GM18861 (cell line): Measurements from ENCODE around the gene MLLT11.

Experiments
- ATAC-seq: cut with Tn5 transposase; IDR thresholded peaks from one replicate; pipeline ENCODE4 v1.9.1; 2021; ENCODE audit not compliant: unreplicated experiment

Gene MLLT11, protein sequence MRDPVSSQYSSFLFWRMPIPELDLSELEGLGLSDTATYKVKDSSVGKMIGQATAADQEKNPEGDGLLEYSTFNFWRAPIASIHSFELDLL

DNA sequence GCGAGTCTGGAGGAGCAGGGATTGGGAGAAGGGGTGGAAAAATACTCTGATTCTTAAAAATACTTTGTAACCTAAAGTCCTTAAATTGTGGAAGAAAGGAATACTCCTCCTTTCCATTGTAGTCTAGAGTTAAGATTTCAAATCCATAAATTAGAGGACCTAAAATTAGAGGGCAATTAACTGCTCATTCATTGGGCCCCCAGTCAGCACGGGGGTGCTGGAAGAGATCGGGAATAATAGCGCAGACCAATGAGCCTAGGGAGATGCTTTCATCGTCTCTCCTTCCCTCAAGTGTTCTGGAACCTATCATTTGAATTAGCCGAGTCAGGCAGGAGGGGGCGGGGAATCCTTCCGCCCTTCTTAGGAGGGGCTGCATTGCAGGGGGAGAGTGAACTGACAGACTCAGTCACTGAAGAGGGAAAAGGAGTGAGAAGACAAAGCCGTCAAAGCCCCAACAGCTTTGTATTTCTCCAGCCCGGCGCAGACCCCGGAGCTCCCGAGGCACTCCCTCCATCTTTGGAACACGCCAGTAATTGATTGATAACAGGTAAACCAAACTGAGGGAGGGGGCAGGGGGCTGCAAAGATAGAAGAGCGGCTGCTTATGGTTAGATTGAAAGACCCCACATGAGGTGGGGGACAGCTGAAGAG is at the start of gene MLLT11:
Gene MLLT11 (plus strand): TSS at position 391 of the 650 bp plus-strand sequence. CDS start 6,828 bp downstream, outside the sequence.
- no peak for ATAC-seq

DNA sequence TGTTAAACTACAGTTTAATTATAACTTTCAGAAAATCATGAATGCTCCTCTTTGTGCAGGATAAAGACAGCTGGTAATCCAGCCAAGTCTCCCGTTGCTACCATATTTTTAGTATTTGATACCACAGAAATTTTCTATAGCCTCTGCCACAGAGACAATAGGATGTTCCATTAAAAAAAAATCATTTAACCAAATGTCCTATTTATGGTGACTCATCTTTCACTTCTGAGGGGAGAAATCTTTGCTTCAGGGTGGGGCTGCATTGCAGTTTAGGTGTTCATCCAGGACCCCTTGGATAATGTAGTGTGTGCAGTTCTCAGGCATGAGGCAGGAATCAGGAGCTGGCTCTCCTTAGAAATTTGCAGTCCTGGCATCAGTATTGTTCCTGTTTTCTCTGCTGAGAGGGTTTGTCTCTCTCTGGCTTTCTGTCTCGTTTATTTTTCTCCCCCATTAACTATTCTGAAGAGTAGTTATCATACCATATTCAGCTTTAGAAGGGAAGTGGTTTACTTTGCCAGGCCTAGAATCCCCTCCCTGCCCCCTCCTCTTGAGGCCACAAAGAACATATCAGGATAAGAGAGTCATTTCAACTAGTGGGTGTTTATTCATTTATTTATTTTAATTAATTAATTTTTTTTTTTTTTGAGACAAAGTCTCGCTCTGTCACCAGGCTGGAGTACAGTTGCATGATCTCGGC is 48.9 kb upstream of the MLLT11 start:
- no peak for ATAC-seq

DNA sequence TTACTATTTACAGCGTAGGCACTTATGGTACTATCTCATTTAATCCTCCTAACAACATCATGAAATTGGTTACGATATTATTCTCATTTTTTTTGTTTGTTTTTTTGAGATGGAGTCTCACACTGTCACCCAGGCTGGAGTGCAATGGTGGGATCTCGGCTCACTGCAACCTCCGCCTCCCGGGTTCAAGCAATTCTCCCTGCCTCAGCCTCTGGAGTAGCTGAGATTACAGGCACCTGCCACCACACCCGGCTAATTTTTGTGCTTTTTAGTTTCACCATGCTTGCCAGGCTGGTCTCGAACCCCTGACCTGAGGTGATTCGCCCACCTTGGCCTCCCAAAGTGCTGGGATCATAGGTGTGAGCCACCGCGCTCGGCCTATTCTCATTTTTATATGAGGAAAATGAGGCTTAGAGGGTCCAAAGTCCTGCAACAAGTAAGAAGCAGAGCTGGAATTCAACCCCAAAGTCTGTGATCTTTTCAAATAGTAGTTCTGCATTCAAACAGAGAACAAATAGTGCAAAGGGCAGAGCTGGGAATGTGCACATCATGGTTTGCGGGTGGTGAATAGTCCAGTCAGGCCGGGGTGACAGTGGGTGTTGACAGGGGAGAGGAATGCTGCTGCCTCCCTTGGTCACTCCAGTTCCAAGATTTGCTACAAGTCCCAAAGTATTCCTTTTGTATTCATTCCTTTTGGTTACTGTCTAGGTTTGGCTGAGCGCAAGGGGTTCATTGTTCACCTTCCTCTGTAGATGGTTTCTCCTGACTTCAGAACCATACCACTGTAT is 47.3 kb upstream of the MLLT11 start:
- ATAC-seq: no peak

DNA sequence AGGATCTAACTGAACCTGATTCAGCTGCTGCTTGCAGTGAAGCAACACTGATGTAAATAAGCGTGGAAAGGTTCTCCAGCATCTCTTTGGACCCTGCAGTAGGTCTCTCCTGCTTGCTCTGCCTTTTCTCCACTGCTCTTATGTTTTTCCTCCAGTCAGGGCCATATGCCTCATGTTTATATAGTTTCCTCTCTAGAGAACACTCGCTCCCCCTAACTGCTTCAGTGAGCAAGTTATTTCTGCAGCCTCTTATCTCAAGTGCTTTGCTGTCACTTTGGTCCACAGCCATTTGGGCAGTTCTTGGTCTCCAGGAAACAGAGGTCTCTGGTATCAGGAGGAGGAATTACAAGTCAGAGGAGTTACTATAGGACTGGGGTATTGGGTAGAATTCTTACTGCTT is 46.7 kb upstream of the MLLT11 start:
- no peak for ATAC-seq

DNA sequence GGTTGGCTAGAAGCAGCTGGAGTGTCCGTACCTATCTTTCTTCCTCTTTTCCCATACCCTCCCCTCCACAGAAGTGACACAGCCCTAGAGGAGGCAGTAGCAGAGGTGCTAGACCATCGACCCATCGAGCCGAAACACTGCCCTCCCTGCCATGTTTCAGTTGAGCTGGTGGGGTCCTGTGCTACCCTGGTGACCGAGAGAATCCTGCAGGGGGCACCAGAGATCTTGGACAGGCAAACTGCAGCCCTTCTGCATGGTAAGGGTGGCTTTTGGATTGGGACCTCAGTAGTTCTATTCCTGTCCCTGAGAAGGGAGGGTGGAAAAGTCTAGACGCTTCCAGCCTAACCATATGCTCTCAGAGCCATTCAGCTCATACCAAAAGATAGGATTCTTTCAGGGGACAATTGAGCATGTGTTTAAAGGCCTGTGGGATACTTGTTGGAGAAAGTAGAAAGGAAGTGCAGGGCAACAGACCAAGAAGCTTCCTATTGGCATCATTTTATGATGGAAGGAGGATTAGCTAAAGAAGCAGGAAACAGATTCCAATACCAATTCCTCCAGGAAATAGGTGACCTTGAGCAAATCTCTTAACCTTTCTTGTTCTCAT is 35.6 kb upstream of the MLLT11 start:
- no peak for ATAC-seq

DNA sequence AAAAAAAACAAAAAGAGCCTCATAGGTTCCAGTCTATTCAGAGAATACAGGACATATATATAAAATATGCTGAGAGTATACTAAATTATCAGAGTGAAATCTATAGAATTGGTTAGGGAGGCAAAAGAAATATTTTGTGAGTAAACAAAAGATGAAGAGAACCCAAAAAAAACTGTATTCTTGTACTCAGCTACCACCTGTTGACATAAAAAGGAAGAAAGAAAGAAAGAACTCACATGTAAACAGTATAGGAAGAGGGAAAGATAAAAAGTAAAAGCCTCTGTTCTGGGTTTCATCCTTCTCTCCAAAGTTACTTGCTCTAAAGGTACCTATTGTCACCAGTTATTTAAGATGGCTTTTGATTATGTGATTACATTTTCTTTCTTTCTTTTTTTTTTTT is 33.7 kb upstream of the MLLT11 start:
- ATAC-seq: no peak

DNA sequence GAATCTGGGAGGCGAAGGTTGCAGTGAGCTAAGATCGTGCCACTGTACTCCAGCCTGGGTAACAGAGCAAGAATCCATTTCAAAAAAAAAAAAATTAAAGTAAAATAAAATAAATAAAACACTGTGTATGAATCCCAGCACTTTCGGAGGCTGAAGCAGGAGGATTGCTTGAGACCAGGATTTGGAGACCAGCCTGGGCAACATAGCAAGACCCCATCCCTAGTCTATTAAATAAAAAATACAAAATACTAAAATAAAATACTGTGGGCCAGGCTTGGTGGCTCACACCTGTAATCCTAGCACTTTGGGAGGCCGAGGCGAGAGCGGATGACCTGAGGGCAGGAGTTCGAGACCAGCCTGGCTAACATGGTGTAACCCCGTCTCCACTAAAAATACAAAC is 28.0 kb upstream of the MLLT11 start:
- no peak for ATAC-seq

DNA sequence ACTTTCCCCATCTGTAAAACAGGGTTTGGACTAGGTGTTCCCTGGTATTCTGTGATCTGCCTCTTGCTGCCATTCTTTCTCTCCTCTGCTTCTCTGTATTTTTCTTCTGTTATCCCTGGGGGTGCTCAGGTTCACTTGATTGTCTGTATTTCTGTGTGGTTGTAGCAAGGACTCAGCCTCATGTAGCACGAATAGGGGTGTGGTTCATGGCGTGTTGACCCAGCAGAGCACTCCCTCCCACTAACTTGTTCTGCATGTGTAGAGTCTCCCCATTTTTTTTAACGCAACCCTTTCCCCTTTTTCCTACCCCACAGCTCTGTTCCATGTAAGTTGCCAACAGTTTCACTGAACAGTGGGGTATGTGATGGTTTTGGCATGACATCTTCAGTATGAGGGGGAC is 25.0 kb upstream of the MLLT11 start:
- ATAC-seq: no peak

DNA sequence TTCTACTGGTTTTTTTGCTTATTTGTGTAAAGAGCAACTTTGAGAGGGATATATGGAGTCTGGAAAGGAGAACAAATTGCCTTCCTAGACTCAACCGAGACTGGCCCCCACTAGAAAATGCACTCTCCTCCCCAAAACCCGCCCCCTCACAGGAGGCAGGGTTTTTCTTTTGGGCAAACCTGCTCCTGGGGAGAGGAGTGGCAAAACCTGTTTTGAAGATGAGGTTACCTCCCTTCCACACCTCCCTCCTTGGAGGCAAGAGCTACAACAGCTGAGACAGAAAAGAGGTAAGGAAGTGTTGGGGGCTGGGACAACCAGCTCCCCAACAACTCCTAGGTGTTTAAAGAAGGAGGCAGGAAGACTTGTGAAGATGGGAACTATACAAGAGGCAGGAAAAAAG is 23.8 kb upstream of the MLLT11 start, which contains the start of gene BNIPL:
Gene BNIPL (plus strand): TSS at position 231 of the 400 bp plus-strand sequence. CDS start 140 bp downstream, at position 371.
- ATAC-seq: no peak

DNA sequence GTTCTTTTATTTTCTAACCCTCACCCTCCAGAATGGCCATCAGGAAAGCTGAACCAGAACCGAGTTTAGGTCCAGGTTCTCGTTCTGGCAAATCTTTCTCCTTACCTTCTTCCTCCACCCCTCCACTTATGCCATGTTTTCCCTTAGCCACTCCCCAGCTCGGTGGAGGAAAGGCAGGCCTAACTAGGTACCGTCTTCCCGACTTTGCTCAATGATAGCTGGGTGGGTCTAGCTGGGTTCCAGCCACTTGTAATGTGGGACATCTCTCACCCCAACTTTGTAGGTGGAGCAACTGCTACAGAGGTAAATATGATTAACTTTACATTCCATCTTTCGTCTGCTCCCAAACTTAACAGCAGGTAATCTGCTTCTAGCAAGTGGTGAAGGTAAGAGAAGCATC is 23.2 kb upstream of the MLLT11 start:
- no peak for ATAC-seq

DNA sequence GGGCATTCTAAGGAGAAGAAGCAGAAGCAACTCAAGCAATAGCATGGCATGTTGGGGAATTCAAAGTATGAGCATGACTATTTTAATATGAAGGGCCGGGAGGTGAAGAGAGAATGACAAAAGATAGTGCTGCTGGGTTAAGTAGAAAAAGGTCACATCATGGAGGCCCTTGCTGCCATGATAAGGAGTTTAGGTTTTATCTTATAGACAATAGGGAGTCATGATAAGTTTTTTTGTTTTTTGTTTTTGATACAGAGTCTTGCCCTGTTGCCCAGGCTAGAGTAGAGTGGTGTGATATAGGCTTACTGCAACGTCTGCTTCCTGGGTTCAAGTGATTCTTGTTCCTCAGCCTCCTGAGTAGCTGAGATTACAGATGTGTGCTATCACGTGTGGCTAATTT is 20.7 kb upstream of the MLLT11 start:
- no peak for ATAC-seq

DNA sequence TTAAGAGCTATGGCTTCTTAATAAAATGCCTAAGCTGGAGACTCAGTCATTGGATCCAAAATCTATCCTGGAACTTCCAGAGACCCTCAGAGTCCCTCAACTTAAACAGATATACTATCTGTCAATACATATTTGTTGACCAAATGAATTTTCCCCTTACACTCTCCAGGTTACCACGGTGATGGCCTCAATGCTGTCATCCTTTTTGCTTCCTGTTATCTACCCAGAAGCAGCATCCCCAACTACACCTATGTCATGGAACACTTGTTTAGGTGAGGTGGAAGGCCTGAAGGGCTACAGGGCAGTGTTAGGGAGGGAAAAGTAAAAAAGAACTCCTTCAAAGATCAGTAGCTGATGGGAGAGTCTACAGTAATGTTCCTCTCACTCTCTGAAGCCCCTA is 17.0 kb upstream of the MLLT11 start:
- no peak for ATAC-seq

DNA sequence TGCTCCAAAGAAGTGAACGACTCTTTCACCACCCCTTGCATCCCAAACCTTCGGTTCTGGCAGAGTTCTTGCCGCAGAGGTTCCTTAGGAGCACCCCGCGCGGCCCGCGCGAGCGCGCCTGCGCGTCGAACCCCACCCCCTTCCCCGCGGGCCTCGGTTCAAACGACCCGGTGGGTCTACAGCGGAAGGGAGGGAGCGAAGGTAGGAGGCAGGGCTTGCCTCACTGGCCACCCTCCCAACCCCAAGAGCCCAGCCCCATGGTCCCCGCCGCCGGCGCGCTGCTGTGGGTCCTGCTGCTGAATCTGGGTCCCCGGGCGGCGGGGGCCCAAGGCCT is 12.6 kb upstream of the MLLT11 start, which contains the start of gene C1orf56:
Gene C1orf56 (plus strand): TSS at position 161 of the 334 bp plus-strand sequence. CDS start 97 bp downstream, at position 258.
- ATAC-seq: no peak

DNA sequence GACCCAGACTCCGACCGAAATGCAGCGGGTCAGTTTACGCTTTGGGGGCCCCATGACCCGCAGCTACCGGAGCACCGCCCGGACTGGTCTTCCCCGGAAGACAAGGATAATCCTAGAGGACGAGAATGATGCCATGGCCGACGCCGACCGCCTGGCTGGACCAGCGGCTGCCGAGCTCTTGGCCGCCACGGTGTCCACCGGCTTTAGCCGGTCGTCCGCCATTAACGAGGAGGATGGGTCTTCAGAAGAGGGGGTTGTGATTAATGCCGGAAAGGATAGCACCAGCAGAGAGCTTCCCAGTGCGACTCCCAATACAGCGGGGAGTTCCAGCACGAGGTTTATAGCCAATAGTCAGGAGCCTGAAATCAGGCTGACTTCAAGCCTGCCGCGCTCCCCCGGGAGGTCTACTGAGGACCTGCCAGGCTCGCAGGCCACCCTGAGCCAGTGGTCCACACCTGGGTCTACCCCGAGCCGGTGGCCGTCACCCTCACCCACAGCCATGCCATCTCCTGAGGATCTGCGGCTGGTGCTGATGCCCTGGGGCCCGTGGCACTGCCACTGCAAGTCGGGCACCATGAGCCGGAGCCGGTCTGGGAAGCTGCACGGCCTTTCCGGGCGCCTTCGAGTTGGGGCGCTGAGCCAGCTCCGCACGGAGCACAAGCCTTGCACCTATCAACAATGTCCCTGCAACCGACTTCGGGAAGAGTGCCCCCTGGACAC is 12.1 kb upstream of the MLLT11 start:
- peak; percentile 39 for ATAC-seq

DNA sequence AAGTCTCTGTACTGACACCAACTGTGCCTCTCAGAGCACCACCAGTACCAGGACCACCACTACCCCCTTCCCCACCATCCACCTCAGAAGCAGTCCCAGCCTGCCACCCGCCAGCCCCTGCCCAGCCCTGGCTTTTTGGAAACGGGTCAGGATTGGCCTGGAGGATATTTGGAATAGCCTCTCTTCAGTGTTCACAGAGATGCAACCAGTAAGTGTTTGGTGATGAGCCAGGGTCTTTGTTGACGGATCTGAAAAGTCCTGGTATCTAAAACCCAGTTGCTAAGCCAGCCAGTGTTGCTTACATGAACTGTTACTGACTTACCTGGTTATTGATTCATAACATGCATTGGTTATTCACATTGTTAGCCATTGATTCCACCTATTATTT is 11.6 kb upstream of the MLLT11 start:
- ATAC-seq: no peak

DNA sequence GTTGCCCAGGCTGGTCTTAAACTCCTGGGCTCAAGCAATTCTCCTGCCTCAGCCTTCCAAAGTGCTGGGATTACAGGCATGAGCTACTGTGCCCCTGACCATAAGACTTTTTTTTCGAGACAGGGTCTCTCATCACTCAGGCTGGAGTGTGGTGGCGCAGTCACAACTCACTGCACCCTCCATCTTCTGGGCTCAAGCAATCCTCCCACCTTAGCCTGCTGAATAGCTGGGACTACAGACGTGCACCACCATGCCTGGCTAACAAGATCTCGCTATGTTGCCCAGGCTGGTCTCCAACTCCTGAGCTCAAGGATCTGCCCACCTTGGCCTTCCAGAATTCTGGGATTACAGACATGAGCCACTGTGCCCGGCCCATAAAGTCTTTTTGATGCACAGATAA is 10.7 kb upstream of the MLLT11 start:
- ATAC-seq: no peak

DNA sequence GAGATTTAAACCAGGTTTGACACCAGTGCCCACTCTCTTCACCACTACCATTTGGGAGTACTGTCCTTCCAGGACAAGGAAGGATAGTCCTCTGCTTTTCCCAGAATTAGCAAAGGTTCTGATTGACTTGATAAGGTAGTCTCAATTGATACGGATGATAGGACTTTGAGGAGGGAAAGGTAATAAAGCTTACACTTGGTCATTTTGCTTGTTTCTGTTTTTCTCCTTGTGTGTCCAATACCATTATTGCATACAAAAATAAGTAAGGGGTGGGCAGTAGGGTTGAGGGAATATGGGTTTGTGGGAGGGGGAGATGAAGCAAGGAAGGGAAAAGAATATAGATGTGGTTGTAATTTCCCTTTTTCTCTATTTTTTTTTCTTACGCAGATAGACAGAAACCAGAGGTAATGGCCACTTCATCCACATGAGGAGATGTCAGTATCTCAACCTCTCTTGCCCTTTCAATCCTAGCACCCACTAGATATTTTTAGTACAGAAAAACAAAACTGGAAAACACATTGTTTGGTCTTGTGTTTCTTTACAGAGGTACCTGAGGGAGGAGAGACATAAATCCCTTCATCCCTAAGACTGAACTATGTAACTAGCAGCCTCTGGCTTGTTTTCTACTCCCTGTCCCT is 10.0 kb upstream of the MLLT11 start:
- ATAC-seq: no peak

DNA sequence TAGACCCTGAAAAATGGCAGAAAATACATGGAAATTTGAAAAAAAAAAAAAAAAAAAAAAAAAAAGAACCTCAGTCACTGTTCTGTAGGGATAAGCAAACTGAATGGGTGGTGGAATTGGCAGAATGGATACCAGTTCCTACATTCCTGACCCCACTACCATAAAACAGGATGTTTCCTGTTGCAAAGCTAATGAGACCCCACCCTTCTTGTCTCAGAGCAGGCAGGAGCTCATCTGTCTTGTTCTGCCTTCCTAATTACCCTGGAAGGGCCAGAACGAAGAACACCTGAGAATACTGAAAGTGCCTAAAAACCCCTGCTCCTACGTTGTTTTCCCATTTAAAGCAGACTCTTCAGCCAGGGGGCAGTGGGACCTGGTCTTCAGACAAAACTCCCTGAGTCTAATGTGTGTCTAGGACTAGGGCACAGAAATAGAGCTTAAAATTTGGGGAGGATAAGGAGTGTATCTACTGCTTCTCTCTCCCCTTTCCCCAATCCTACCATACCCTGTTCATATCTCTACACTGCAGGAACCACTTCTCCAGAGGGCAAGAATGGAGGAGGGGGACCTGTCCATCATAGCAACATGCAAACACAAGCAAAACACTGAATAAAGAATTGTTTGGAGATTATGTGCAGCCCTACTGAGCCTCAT is 8.7 kb upstream of the MLLT11 start:
- no peak for ATAC-seq

DNA sequence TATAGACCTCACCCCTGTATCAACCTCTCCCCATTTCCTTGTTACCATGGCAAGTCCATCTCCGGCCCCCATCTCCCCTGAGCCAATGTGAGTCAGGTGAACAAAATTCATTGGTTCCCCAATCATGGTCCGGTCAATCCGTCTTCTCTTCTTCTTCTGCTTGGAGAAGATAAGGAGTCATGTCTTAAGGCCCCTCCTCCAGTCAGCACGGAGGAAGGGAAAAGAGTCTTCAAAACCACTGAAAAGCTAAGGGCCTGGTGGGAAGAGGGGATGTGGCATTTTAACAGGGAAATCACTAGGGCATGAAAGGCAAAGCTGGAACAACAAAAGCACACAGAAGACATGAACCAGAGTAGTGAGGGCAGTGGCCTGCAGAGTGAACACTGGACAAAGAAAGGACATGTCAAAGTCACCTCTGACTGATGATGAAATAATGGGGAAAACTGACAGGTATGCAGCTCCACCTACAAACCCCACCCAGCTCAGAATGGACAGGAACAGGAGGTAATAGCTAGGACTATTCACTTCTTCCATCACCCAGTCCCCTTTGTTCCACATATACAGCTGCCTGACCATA is 5.1 kb upstream of the MLLT11 start:
- ATAC-seq: no peak
